Fibroblast of lung (primary cell): ENCODE measurements around the gene FAM83E. TPM values are rescaled to one million over a fixed set of nuclear protein-coding genes. Genes with fewer than 3 reads are reported as not detected.

Source experiments
- DNase-seq, 2 donors: peaks; one replicate each; pipeline versions ENCODE4 v3.0.0 to v3.0.0-alpha.2; 2010; ENCODE audit warnings: low read depth in 2 of 2
- H2AFZ ChIP-seq: 2 replicates; pipeline ENCODE4 v1.5.1; 2012; ENCODE audit warnings: low read length, control low read depth, inconsistent platforms
- H3K27ac ChIP-seq: 2 replicates; pipeline ENCODE4 v1.5.1; 2011; ENCODE audit warnings: low read length, control low read depth; ENCODE audit not compliant: insufficient read depth
- H3K27me3 ChIP-seq: 2 replicates; pipeline ENCODE4 v1.5.1; 2011; ENCODE audit warnings: mild to moderate bottlenecking, low read length; ENCODE audit not compliant: control insufficient read depth, insufficient read depth
- H3K36me3 ChIP-seq: 2 replicates; pipeline ENCODE4 v1.5.1; 2011; ENCODE audit warnings: low read length; ENCODE audit not compliant: control insufficient read depth, insufficient read depth
- H3K4me1 ChIP-seq: 2 replicates; pipeline ENCODE4 v1.5.1; 2011; ENCODE audit warnings: low read length; ENCODE audit not compliant: control insufficient read depth, insufficient read depth; ENCODE audit errors: extremely low read depth
- H3K4me2 ChIP-seq: 2 replicates; pipeline ENCODE4 v1.5.1; 2011; ENCODE audit warnings: low read length, control low read depth; ENCODE audit not compliant: insufficient read depth; ENCODE audit errors: extremely low read depth
- H3K4me3 ChIP-seq, 4 experiments: fragments of 200-600 bp in 1 of 4; sonication (generic) in 1 of 4; replicated peaks in 1 of 4; 2 replicates each; pipeline ENCODE4 v1.5.1; 2011 to 2016; ENCODE audit warnings: low read length in 4 of 4, low read depth in 3 of 4, mild to moderate bottlenecking in 3 of 4, control low read depth in 2 of 4, inconsistent platforms in 1 of 4, mixed read lengths in 1 of 4; ENCODE audit not compliant: insufficient read depth in 1 of 4; ENCODE audit errors: control extremely low read depth in 1 of 4
- H3K79me2 ChIP-seq: 2 replicates; pipeline ENCODE4 v1.5.1; 2012; ENCODE audit warnings: mild to moderate bottlenecking, low read length, inconsistent platforms; ENCODE audit not compliant: control insufficient read depth, insufficient read depth
- H3K9ac ChIP-seq: 2 replicates; pipeline ENCODE4 v1.5.1; 2011; ENCODE audit warnings: mild to moderate bottlenecking, low read length, control low read depth; ENCODE audit not compliant: insufficient read depth
- H3K9me3 ChIP-seq: 2 replicates; pipeline ENCODE4 v1.5.1; 2012; ENCODE audit warnings: low read depth, low read length; ENCODE audit not compliant: control insufficient read depth, insufficient read depth
- H4K20me1 ChIP-seq: 2 replicates; pipeline ENCODE4 v1.5.1; 2011; ENCODE audit warnings: low read length; ENCODE audit not compliant: control insufficient read depth, insufficient read depth; ENCODE audit errors: extremely low read depth
- EZH2 ChIP-seq: IDR thresholded peaks from 2 replicates; pipeline ENCODE4 v1.5.1; 2012; ENCODE audit warnings: low read length, control low read depth, mild to moderate bottlenecking; ENCODE audit errors: missing control alignments
- polyA plus RNA-seq, 2 donors: library from polyadenylated mRNA; depleted of rRNA in 1 of 2; stranded (reverse) in 1 of 2; unstranded in 1 of 2; fragments of >200 nt; gene quantifications; 2 replicates each; pipeline ENCODE4 v1.2.1, GENCODE V29; 2011 to 2012; ENCODE audit warnings: missing spikeins in 1 of 2
- total RNA-seq: library from RNA; depleted of rRNA; stranded (reverse); fragments of >200 nt; gene quantifications from 2 replicates; pipeline ENCODE4 v1.2.1, GENCODE V29; 2014
- TF ChIP-seq, protein P1 (sequence below), 2 donors: IDR thresholded peaks in 1 of 2; conservative IDR thresholded peaks in 1 of 2; 1 replicate in 1 of 2; 2 replicates in 1 of 2; pipeline ENCODE4 v1.5.1; 2011 to 2012; ENCODE audit warnings: low read length in 2 of 2, control low read depth in 1 of 2, inconsistent platforms in 1 of 2, low read depth in 1 of 2, mild to moderate bottlenecking in 1 of 2

FAM83E gene
- total and polyA plus RNA-seq, 2 donors (not counting 1 experiment from before 2014, with no cell fraction given), result 0.50 TPM; not detected in 1

DNA sequence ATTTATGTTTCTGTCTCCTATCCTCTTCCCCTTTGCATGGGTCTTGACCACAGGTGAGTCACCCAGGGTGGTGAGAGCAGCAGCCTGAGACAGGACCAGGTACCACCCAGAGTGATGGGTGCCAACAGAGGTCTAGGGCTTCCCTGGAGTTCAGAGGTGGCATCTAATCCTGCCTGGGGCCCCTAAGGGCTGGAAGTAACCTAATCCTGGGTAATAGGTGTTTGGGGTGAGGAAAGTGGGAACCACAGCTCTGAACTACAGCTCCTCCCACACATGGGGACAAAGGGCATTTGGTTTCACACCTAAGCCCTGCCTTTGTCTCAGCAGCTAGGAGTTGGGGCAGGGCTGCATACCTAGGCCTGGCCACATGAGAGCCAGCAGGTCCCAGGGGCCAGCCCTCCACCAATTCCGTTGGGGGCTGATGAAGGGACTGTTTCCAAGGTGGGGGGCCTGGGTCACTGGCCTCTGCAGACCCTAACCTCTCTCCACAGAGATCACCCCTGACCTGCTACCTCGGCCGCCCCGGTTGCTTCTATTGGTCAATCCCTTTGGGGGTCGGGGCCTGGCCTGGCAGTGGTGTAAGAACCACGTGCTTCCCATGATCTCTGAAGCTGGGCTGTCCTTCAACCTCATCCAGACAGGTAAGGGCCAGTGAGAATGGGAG lies 12.5 kb upstream of the FAM83E start:
- DNase-seq, result no peak
- no peak overlapping the region for H3K4me2 ChIP-seq
- H3K4me3 ChIP-seq, result no peak overlapping the region
- no peaks in the 10 kb centered on the region for H3K9me3 ChIP-seq
- H3K9ac ChIP-seq, result no peak overlapping the region
- peaks cover 4% of the 10 kb centered on the region for H3K36me3 ChIP-seq
- H3K4me1 ChIP-seq, result peaks cover 16% of the 10 kb centered on the region
- TF ChIP-seq EZH2, result no peak
- TF ChIP-seq, protein P1, sequence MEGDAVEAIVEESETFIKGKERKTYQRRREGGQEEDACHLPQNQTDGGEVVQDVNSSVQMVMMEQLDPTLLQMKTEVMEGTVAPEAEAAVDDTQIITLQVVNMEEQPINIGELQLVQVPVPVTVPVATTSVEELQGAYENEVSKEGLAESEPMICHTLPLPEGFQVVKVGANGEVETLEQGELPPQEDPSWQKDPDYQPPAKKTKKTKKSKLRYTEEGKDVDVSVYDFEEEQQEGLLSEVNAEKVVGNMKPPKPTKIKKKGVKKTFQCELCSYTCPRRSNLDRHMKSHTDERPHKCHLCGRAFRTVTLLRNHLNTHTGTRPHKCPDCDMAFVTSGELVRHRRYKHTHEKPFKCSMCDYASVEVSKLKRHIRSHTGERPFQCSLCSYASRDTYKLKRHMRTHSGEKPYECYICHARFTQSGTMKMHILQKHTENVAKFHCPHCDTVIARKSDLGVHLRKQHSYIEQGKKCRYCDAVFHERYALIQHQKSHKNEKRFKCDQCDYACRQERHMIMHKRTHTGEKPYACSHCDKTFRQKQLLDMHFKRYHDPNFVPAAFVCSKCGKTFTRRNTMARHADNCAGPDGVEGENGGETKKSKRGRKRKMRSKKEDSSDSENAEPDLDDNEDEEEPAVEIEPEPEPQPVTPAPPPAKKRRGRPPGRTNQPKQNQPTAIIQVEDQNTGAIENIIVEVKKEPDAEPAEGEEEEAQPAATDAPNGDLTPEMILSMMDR (conservative IDR thresholded peaks at IDR 0.05 in 1 of 2, IDR thresholded peaks at IDR 0.05 in 1 of 2; ENCODE audit: low read depth in 1 of 2, low read length in 2 of 2), result no peak
- no peak overlapping the region for H3K27ac ChIP-seq
- H3K27me3 ChIP-seq, result no peaks in the 10 kb centered on the region
- H2AFZ ChIP-seq, result no peak overlapping the region
- H3K79me2 ChIP-seq, result no peaks in the 10 kb centered on the region
- no peaks in the 10 kb centered on the region for H4K20me1 ChIP-seq

DNA sequence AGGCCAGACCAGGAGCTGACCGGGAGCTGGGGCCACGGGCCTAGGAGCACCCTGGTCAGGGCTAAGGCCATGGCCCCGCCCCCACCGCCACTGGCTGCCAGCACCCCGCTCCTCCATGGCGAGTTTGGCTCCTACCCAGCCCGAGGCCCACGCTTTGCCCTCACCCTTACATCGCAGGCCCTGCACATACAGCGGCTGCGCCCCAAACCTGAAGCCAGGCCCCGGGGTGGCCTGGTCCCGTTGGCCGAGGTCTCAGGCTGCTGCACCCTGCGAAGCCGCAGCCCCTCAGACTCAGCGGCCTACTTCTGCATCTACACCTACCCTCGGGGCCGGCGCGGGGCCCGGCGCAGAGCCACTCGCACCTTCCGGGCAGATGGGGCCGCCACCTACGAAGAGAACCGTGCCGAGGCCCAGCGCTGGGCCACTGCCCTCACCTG lies 11.0 kb upstream of the FAM83E start:
- H3K4me3 ChIP-seq, result no peak overlapping the region
- H3K79me2 ChIP-seq, result no peaks in the 10 kb centered on the region
- peaks cover 15% of the 10 kb centered on the region for H3K4me1 ChIP-seq
- no peak overlapping the region for H3K4me2 ChIP-seq
- no peak for TF ChIP-seq EZH2
- TF ChIP-seq, protein P1 (conservative IDR thresholded peaks at IDR 0.05 in 1 of 2, IDR thresholded peaks at IDR 0.05 in 1 of 2; ENCODE audit: low read depth in 1 of 2, low read length in 2 of 2), result no peak
- H3K36me3 ChIP-seq, result peaks cover 4% of the 10 kb centered on the region
- no peaks in the 10 kb centered on the region for H4K20me1 ChIP-seq
- no peak overlapping the region for H3K27ac ChIP-seq
- no peak overlapping the region for H3K9ac ChIP-seq
- DNase-seq, result no peak
- no peak overlapping the region for H2AFZ ChIP-seq
- no peaks in the 10 kb centered on the region for H3K27me3 ChIP-seq
- no peaks in the 10 kb centered on the region for H3K9me3 ChIP-seq

DNA sequence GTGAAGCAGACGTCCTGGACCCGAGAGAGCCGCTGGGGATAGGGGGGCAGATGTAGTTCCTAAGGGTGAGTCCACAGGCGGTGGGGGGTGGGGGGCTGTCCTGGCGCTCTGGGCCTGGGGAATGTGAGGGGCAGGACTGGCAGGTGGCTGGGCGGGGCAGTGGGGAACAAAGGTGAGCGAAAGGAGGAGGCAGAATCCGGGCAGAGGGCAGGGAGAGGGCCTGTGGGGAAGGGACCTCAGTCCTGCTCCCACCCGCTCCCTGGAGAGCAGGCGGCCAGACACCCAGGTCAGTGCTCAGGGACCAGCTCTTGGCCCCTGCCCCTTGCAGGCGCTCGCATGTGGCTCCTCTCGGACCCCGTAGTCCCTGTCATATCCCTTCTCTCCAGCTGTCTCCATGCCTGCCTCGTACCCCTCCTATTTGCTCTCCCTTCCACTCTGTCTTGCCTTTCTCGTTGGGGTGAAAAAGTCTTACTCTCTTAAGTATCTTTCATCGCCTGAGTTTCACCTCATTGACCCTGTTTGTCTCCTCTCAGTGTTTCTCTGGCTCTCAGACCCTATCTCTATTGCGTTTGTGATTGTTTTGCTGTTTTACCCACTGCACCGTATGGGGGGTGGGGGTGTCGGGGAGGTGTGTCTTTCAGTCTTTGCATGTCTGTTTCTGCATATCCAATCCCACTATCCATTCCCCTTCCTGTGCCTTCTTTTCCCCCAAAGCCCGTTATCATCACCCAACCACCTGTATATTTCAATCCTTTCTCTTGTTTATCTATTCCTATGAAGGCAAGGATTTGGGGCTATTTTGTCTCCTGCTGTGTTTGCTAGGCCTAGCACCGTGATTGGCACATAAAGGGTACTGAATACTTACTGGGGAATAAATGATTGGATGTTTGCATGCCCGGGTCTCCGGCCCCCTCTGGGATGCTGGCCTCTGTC lies 10.2 kb upstream of the FAM83E start:
- Histone ChIP-seq H4K20me1 (no peaks in the 10 kb centered on the region), H3K9me3 (no peaks in the 10 kb centered on the region), H3K4me3 (peak overlapping the region; percentile 46 to 65 (median 54)), H3K36me3 (peaks cover 4% of the 10 kb centered on the region), H3K27me3 (no peaks in the 10 kb centered on the region), H3K4me1 (peaks cover 9% of the 10 kb centered on the region), H3K79me2 (peaks cover 2% of the 10 kb centered on the region), H3K4me2 (peak overlapping the region; percentile 87), H3K27ac (peak overlapping the region; percentile 56), H3K9ac (peak overlapping the region; percentile 59), H2AFZ (no peak overlapping the region)
- no peak for DNase-seq
- TF ChIP-seq EZH2, result no peak
- TF ChIP-seq, protein P1 (conservative IDR thresholded peaks at IDR 0.05 in 1 of 2, IDR thresholded peaks at IDR 0.05 in 1 of 2; ENCODE audit: low read depth in 1 of 2, low read length in 2 of 2), result no peak
